Bronchial epithelial cell (primary cell): ENCODE results near the gene NOTO. TPM values are rescaled to one million over a fixed set of nuclear protein-coding genes. Genes with fewer than 3 reads are reported as not detected.
"Not testable (repeated sequence)": the region's sequence is repeated elsewhere in the genome, so short reads cannot be mapped to it uniquely, and the experiment has no call there.

Source experiments
- DNase-seq: peaks from one replicate; pipeline ENCODE4 v3.0.0-alpha.2; 2010; ENCODE audit warnings: low read depth
- FAIRE-seq: peaks from 2 replicates; lab custom pipeline; 2011; peaks lifted over from hg19 to GRCh38; lab: Jason Lieb, UNC
- H3K27me3 ChIP-seq: 2 replicates; pipeline ENCODE4 v1.5.1; 2011; ENCODE audit warnings: low read length; ENCODE audit not compliant: control insufficient read depth, insufficient read depth
- H3K36me3 ChIP-seq: 2 replicates; pipeline ENCODE4 v1.5.1; 2011; ENCODE audit warnings: low read length; ENCODE audit not compliant: control insufficient read depth, insufficient read depth
- H3K4me3 ChIP-seq: 2 replicates; pipeline ENCODE4 v1.5.1; 2011; ENCODE audit warnings: mild to moderate bottlenecking, low read depth, low read length, control low read depth
- CTCF ChIP-seq: IDR thresholded peaks from 2 replicates; pipeline ENCODE4 v1.5.1; 2011; ENCODE audit warnings: mild to moderate bottlenecking, moderate library complexity, low read length, control low read depth, inconsistent platforms; ENCODE audit not compliant: insufficient read depth, severe bottlenecking
- total RNA-seq: library from RNA; depleted of rRNA; stranded (reverse); fragments of >200 nt; gene quantifications from 2 replicates; pipeline ENCODE4 v1.2.1, GENCODE V29; 2014

Gene NOTO
- total RNA-seq, 1 donor from 2014 or later, result not detected

DNA sequence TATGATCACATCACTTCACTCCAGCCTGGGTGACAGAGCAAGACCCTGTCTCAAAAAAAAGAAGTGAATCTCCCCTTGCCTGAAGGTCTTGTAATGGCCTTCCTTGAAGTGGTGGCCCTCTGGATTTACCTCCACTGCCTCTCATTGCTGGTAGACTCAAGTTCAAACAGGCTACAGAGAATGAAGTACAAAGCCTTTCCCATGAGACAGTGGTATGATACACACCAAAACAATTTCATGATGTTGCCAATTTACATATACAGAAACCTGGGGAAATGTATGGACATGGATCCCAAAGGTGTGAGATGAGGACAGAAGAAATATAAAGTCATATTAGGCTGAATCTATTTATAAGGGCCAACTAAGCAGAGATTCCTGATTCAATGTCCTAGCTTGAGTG lies 4.8 kb upstream of the NOTO start:
- Histone ChIP-seq H3K4me3 (no peak overlapping the region), H3K36me3 (no peaks in the 10 kb centered on the region), H3K27me3 (peaks cover 6% of the 10 kb centered on the region)
- no peak for TF ChIP-seq CTCF
- FAIRE-seq, result no peak
- DNase-seq, result peak; percentile 95

GRCh38 chr2:73200281-73200680 lies 2.1 kb upstream of the NOTO start:
- not testable (repeated sequence) for FAIRE-seq, H3K36me3 ChIP-seq, H3K4me3 ChIP-seq
- peaks cover 19% of the 10 kb centered on the region for H3K27me3 ChIP-seq
- peak; percentile 66 for DNase-seq

GRCh38 chr2:73203055-73203681 lies 794 bp downstream of the NOTO start:
- DNase-seq (no peak), FAIRE-seq (no peak)
- Histone ChIP-seq H3K4me3 (no peak overlapping the region), H3K27me3 (peaks cover 19% of the 10 kb centered on the region), H3K36me3 (no peaks in the 10 kb centered on the region)
- TF ChIP-seq CTCF, result no peak

DNA sequence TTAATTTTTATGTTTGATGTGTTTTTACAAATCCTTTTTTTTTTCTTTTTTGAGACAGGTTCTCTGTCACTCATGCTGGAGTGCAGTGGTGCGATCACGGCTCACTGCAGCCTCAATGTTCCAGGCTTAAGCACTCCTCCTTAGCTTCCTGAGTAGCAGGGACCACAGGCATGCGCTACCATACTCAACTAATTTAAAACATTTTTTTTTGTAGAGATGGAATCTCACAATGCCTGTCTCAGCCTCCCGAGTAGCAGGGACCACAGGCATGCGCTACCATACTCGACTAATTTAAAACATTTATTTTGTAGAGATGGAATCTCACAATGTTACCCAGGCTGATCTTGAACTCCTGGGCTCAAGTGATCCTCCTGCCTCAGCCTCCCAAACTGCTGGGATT lies 3.2 kb downstream of the NOTO start:
- Histone ChIP-seq H3K27me3 (peaks cover 19% of the 10 kb centered on the region), H3K4me3 (no peak overlapping the region), H3K36me3 (no peaks in the 10 kb centered on the region)
- FAIRE-seq, result no peak
- no peak for DNase-seq
- TF ChIP-seq CTCF, result no peak

GRCh38 chr2:73208258-73208657 lies 5.9 kb downstream of the NOTO start:
- DNase-seq (no peak), FAIRE-seq (no peak)
- H3K4me3 ChIP-seq, result no peak overlapping the region
- no peak for TF ChIP-seq CTCF
- H3K27me3 ChIP-seq, result peaks cover 10% of the 10 kb centered on the region
- no peaks in the 10 kb centered on the region for H3K36me3 ChIP-seq

- no peak overlapping the region for H3K4me3 ChIP-seq
- TF ChIP-seq CTCF, result no peak
- peaks cover 1% of the 10 kb centered on the region for H3K27me3 ChIP-seq
- DNase-seq (no peak), FAIRE-seq (no peak)
- H3K36me3 ChIP-seq, result no peaks in the 10 kb centered on the region
Measured at GRCh38 chr2:73210019-73210418, 7.6 kb downstream of the NOTO start.
